HK-2 (cell line): ENCODE data around the gene BID.

ENCODE experiments used
- DNase-seq: peaks from one replicate; pipeline ENCODE4 v3.0.0-alpha.2; 2018; ENCODE audit not compliant: unreplicated experiment

Gene BID

DNA sequence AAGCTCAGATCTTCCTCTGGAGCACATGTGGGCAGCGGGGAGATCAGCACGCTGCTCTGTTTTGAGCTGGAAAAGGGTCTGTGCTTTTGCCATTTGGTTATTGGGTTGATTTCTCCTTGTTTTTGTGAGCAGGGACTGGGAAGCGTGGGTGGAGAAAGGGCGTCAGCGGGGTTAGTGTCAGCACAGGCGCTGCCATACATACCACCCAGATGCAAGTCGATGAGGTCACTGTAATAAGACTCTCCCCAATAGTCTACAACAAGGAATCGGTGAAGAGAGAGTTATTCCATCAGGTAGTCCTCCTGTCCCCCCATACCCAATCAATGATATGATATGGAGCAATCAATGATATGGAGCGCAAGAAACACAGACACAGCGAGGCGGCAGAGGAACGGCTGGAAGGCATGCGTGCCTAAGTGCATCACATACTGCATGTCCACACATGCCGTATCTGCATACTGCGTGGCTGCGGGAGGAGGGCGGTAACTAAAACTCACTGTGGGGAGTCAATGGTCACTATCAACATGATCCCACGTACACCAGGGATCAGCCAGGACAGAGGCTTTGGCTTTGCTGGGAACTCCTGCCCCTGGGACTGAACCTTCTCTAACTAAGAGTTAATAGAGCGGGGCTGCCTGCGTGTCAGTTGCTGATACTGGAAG, 29.5 kb upstream of the BID start:
- no peak for DNase-seq

DNA sequence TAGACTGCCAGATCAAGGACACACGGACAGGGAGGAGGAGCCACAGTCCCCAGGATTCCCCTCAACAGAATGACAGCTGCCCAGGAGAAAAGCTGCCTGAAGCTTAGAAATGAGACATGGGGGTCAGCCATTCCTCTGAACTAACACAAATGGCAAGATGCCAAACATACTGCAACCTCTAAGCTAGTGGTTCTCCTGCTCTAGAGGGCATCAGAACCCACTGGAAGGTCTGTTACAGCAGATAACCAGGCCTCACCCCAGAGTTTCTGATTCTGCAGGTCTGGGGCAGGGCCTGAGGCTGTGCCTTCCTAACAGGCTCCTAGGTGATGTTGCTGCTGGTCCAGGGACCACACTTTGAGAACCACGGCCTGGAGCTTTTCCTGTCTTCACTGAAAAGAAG, 28.6 kb upstream of the BID start:
- no peak for DNase-seq

DNA sequence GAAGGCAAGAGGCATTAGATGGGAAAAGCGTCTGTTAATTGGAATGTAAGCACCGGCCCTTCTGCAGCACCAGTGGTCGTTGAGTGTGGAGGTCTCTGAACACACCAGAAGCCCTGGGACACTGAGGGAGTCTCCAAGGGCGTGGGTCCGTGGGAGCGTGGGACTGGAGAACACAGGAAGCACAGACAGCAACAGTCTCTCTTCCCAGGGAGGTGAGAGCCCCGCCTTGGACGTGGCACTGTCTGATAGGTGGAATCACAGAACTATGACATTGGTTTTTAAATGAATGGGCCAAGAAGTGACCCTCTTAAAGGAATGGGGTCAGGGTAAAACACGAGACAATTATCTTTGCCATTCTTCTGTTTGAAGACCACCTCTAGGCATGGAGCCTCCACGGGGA, 28.1 kb upstream of the BID start:
- DNase-seq, result no peak

DNA sequence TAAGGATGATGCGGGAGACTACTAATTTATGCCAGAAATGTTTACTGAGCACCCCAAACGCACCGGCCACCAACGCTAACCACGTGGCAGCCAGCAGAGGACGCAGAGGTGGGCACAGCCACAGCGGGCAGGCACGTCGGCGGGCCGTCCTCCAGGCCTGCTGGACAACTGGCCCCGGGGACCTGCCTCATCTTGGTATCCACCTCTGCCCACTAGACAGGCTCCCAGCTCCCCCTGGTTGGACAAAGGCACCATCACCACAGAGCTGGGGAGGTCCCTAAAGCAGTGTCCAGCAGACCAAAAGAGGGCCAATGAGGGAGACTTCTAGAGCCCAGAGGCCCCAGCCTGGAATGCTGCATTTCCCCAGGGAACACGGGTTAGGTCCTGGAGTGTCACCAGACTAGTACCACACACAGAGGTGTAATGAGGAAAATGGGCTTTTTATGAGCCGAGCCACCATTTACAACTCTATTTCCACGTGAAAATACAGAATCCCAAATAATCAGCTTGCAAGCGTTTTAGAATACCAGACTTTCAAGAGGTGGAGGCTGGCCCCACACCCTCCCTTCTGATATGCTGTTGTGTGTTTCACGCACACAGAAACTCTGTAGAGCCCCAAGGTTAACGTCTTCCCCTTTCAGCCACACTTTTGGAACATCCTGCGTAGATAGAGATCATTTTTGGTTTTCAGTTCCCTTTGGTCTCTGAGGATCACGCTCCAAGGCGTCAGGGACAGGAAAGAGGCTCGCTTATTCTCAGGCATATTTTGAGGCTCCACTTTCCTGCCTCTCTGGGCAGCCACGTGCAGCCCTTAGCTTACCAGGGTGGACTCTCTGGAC, 23.7 kb upstream of the BID start:
- no peak for DNase-seq

DNA sequence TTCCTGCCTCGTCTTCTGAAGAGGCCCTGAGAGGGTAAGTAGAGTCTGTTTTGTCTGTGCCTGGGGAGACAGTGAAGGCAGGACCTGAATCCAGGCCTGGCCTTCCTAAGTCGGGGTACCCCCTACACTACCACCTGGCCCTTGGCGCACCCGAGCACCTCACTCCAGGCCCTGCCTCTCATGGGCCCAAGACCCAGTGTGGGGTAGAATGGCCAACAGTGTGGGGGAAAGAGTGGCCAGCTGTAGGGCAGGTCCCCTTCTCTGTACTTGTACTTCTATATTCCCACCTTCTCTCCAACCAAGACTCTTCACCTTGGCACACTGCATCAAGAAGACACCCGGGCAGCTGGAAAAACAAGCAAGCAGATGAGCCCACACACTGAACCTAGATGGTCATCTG, 22.4 kb upstream of the BID start:
- no peak for DNase-seq

DNA sequence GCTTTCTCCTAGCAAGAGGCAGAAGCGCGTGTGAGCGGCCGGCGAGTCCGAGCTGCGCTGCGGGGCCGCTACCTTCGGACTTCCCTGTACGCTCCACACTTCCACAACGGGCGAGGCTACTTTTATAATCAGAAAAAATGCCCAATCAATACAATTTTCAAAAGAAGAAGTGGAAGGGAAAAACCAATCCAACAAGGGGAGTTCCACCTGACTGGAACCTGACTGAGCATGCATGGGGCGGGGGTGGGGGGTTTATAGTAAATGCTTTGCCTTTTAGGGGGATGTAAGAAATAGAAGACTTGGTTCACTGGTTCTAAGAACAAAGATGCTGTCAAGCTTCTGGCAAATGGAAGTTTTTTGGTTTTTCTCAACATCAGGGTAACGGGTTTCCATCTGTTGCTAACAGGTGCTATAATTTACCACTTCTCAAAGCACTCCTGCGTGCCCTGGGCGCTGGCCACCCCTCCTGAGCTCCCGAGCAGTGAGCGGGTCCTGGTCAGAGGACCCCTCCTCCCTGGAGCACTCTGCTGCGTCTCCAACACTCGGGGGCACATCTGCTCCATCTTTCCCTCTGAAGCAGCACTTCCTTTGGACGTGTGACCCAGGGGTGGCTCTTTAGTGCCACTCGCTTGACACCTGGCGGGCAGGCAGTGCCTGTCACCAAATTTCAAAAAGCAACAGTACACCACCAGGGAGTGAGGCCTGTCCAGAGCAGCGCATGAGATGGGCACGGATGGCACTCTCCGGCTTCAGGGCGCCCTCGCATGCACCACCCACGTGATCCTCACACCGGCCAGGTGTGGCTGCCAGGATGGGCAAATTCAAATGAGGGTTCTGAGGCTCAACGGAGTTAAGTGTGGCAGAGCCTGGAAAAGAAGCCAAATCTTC, 21.6 kb upstream of the BID start:
- no peak for DNase-seq

DNA sequence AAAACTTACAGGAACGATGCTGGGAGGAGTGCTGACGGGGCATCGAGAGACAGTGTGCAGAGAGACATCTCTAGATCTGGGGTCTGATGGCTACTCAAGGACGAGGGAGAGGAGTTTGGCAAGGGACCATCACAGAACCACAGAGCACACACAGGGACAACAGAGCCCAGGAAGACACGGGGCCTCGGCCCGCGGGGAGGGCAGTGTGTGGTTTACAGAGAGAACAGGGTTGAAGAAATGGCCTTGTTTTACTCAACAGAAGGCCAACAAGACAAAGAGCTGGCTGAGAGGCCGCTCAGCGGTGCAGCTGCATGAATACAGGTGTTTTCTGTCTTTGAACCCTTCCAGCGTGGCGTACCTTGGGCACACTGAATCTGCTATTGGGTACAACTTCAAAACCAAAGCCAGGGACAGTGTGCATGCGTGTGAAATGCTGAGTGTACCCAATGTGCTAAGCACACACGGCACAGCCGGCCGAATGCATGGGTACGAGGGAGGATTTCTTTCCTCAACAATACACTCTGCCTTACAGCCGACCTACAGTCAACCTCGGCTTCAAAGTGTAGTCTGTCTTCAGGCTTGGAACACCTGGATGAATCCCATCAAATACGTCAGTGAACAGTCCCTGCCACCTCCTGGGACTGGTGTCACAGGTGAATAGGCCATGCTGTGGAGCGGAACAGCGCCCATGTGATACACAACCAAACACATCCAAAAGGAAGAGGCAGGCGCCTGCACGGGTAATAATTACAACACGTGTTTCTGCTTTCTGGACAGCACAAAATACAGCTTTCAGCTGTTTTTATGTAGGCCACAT, 20.7 kb upstream of the BID start:
- DNase-seq, result no peak

DNA sequence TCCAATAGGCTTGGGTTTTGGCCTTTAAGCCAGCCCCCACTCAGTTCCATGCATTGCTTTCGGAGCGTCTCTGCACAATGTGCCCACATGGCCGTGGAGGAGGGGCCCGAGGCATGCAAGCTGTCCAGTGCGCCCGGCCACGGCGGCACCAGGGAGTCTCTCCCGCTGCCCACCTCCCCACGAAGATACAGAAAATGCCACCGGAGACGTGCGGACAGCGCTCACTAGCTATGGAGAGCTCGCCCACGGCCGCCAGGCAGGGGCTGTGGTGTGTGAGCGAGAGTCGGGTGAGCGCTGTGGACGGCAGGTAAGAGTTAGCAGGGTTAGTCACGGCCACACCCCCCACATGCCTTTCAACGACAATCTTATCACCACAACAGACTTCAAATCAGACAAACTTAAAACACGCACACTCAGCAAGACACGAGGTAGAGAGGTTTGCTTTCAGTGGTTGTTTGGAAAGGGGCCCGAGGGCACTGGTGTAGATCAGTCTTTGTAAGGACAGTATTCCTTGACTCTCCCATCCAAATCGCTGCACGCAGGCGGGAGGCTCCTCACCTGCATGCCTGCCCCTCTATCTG, 18.7 kb upstream of the BID start:
- DNase-seq, result no peak

DNA sequence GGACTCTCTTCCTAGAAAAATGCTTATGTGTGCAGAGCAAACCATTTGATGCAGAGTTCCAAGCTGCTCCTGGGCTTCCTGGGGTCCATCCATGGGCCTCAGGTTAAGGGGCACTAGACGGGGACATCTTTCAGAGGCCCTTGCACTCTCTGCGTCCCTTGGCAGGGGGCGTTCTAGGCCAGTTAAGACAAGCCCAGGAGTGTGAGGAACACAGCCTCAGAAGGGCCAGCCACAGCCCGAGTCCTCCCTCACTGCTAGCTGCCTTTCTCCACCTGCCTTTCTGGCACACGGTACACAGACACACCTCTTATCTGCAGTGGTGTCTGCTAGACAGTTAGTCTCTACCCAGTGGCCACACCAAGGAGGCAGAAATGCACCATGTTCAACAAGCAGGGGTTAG, 18.0 kb upstream of the BID start:
- DNase-seq, result no peak

DNA sequence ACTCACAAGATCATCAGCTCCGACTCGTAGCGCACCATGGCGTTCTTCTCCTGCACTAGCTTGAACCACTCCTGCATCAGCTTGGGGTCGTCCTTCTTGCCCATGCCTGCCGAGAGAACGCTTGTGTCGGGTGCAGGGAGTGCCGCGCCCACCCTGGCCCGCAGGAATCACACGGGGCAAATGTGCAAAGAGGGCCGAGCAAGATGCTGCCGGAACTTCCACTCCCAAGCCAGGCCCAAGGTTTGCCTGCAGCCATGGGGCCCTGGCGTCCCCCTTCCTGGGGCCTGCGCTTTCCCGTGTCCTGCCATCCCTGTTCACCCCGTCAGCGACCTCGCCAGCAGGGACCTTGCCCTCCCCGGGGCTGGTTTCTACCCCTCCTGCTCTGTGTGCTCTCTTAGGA, 16.9 kb upstream of the BID start:
- DNase-seq, result no peak

DNA sequence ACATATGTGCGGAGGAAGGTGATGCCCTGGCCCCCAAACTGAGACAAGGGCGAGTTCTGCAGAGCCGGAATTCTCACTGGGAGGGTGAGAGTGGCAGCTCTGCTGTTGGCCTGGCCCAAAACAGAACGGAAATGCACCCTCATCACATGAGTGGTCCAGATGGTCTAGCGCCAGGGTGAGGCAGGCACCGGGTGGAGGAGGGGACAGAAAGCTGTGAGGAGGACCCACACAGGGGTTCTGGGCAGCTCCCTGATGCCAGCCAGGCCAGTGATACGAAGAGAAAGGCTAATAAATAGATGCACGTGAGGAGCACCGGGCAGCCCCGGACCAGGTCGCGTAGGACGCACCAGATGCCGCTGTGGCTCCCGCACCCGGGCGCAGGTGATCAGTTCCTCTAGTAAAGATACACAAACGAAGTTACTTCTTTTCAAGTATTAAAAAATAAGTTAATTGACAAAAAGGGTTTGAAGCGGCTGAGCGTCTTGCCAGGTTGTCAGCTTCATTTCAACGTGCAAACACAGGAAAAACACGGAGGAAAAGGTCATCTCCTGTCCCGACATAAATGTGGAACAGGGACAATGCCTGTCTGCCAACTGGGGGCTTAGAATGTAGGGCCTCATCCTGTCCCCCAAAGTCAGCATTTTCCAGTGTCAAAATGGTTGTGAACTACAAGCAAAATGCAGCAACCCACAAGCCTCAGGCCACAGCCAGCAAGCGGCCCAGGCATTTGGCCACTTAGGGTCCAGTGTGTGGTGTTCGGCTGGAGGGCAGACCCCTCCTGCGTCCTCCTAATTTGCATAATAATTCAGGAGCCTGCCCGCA, 15.3 kb upstream of the BID start:
- no peak for DNase-seq

DNA sequence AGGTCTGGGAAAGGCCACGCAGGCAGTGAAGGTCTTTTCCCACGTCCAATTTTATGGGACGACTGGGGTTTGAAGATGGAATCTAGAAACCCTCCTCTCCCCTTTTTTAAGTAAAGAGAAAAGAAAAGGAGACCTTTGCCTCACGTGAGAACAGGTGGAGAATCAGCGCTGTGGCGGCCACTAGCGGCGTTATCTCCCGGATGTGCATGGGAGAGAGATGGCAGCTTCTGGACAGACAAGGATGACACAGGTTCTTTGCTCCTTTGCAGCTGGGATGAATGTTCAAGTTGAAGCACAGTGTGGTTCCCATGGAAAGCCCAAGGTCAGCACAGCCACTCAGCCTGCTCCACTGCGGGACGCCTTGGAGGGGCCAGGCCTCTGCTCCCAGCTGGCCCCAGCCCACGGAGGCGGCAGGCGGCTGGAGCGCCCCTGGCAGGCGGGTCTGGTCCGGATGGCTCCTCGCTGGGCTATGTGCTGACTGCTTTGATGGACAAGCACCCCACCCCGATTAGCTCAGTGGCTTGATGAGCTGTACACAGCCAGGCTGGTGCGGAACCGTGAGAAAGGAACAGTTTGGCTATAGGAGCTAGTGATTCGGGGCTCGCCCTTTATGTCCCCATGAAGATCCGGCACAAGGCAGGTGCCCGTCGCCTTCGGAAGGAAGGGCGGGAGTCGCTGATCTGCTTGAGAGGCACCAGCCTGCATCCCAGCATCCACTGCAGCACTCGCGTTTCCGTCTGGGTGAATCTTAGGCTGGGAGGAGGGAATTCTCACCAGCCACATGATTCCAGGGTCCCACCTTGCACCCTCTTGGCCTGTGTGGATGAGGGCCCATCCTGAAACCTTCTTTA, 14.5 kb upstream of the BID start:
- no peak for DNase-seq

DNA sequence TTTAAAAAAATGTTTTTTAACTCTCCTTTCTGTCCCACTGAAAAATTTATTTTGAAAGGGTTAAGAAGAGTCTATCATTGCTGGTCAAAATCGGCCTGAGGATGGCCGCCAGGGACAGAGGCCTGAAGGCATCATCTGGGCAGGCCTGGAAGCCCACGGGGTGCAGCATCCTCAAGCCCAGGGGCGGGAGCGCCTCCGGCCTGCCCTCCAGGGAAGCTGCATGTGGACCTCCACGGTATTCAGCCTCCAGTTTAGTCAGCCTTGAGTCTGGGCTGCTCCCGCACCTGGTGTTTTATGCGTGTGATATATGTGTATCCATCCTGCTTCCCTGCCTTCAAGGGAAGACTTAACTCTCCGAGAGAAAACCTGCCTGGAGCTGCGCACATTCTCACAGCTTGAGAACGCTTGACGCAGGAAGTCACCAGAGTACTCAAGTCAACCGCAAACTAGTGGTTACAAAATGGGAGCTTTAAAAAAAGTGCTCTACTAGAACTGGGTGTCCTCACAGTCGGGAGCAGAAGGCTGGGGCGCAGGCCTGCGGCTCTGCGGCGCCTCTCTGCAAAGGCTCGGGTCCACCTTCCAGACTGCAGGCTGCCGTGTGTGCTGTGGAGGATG, 13.6 kb upstream of the BID start:
- DNase-seq, result no peak

DNA sequence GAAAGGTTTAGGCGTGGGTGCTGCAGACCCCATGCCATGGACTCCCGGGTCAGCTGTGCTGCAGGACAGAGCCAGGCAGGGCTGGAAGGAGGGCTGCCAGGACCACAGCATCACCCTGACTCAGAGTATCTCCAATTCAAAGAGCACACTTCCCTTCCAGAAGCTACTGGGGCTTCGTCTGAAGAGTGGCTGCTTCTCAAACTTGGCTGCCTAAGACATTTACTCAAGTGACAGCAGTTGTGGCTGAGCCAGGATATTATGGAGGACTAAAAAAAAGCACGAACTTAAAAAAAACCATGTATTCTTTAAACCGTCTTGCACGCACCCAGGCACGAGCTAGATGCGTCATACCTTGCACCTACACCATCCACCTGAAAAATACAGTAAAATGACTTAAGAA, 13.0 kb upstream of the BID start:
- no peak for DNase-seq

DNA sequence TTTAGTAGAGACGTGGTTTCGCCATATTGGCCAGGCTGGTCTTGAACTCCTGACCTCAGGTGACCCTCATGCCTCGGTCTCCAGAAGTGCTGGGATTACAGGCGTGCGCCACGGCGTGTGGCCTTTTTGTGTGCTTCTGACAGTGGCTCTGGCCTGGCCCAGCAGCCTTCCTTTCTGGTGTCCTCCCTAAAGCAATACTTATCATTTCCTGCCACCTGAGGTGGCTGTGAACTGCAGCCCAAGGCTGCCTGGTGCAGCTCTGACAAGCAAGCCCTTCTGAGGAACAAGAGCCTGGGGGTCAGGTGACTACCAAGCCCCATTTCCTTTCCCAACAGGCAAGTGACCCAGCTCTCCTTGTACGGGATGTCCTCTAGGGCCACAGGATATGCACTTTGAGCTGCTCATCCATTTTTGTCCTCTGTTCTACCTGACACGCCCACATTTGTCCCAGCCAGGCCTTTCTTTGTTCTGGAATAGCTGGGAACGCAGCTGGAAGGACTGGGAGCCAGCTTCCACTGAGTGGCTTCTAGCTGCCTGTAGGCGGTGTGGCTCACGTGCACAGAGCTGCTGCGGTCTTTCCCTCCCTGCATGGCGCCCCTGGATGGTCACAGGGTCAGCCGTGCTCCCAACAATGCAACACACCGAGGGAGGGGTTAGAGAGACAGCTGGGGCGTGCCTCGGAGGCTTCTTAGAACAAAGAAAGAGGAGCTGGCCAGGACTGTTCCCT, 12.3 kb upstream of the BID start:
- no peak for DNase-seq

DNA sequence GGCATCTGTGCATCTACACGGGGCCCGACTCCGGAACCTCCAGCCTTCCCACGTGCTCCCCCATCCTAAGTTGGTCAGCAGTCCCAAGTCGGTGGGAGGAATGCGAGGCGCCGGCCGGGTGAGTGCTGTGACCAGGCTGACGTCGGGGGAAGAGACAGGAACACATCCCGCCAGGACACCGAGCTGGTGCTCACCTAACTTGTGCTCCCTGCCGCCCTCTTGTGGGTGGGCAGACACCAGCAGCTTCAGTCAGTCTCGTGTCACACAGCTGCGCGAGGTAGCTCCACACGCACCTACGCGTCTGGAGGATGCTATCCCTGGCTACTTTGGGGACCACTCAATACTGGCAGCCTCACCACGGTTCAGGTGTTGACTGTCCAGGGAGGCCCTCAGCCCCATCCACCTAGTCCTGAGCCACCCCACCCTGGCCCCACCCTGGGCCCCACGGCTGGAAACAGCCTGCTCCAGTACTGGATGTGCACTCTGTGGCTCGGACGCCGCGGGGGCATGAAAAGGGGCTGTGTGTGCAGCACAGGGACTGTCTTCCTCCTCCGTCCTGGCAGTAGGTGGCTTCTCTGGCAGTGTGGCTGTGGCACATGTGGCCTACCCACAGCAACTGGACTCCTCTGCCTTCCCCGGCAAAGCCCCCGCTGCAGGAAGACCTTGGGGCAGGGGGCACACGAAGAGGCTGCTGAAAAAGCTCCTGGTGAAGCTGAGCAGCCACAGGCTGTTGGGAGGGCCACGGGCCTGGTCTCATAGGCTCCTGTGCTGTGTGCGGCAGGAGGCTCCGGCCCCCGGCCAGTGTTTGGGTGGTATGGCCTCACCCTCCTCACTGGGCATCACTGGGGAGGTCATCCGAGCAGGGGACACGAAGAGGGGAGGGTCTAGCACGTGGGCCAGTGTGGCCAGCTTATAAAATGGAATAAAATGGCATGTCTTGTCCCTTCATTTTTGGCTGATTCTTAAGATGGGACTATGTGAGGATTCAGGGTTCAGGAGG, 11.2 kb upstream of the BID start:
- DNase-seq, result peak; percentile 68

DNA sequence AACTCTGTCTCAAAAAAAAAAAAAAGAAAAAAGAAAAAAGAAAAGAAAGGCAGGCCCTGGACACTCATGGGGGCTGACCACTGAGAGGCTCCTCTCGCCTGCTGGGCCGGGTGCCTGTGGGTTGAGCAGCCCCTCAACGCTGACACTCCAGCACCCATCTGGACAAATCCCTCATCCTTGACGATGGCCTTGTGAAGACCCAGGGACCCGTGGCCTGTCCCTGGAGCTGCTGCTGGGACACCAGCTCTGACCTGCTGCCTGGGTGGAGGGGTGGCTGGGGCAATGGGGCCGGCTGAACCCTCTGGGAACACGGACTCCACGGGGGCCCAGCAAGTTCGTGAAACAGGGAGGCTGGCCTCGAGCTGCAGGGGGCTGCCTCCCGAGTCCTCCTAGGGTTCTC, 10.5 kb upstream of the BID start:
- no peak for DNase-seq
